Liver (tissue), 3 donors: ENCODE results near the gene KPNA6.
"Not testable (repeated sequence)": the region's sequence is repeated elsewhere in the genome, so short reads cannot be mapped to it uniquely, and the experiment has no call there.

Source experiments
- ATF3 ChIP-seq: IDR thresholded peaks from 2 replicates; pipeline ENCODE4 v1.6.1; 2016; ENCODE audit warnings: antibody characterized with exemption
- CTCF ChIP-seq: fragments of 150-350 bp; IDR thresholded peaks from 2 replicates; pipeline ENCODE4 v1.5.1; 2017; ENCODE audit warnings: improper control_type of control experiment, low read depth, low read length; ENCODE audit not compliant: missing input control
- EGR1 ChIP-seq, 2 donors: IDR thresholded peaks; 2 replicates each; pipeline ENCODE4 v1.6.1; 2016 to 2018; ENCODE audit warnings: antibody characterized with exemption in 2 of 2, low read depth in 2 of 2
- FOXA1 ChIP-seq: IDR thresholded peaks from 2 replicates; pipeline ENCODE4 v1.6.1; 2016; ENCODE audit warnings: antibody characterized with exemption
- GABPA ChIP-seq, 2 donors: IDR thresholded peaks in 1 of 2; conservative IDR thresholded peaks in 1 of 2; 2 replicates each; pipeline ENCODE4 v1.6.1; 2016; ENCODE audit warnings: antibody characterized with exemption in 2 of 2, mild to moderate bottlenecking in 1 of 2, moderate library complexity in 1 of 2
- MAX ChIP-seq: IDR thresholded peaks from 2 replicates; pipeline ENCODE4 v1.6.1; 2016; ENCODE audit warnings: antibody characterized with exemption
- REST ChIP-seq: IDR thresholded peaks from 2 replicates; pipeline ENCODE4 v1.6.1; 2016; ENCODE audit warnings: antibody characterized with exemption, mild to moderate bottlenecking
- donor health status: healthy.
- donor health status: healthy.

- TF ChIP-seq CTCF; MAX; ATF3; REST; FOXA1; EGR1 (IDR thresholded peaks at IDR 0.05; ENCODE audit: low read depth in 2 of 2); GABPA (IDR thresholded peaks at IDR 0.05 in 1 of 2, conservative IDR thresholded peaks at IDR 0.05 in 1 of 2): not testable (repeated sequence)
These were observed 57.8 kb downstream of the KPNA6 start for GRCh38 chr1:32165633-32166032.
